Activated naive CD8-positive, alpha-beta T cell treated with anti-CD3 and anti-CD28 coated beads, Interleukin-2, amount 50 U/mL, for 16 hours (primary cell): ENCODE results near the gene PNCK.

Source experiments
- DNase-seq: peaks from one replicate; pipeline ENCODE4 v3.0.0-alpha.2; 2020; ENCODE audit warnings: low read depth, low spot score

Gene PNCK

DNA sequence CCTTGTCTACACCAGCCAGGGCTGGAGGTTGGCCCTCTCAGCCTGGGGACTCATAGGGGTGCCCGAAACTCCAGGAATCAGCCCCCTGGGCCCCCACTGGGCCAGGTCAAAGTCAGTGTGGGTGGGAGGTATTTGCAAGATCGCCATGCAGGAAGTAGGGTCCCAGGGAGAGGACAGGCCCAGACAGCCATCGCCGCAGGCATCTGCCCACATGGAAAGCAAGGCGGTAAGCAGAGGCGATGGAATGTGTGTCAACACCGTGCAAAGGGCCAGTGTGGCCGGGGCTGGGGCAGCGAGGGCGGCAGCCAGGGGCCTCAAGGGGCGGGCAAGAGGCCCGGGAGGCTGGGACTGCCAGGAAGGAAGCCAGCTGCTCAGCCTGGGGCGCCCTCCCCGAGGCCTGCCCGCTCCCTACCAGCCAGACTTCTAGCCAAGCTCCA, 45.9 kb downstream of the PNCK start:
- DNase-seq, result no peak

DNA sequence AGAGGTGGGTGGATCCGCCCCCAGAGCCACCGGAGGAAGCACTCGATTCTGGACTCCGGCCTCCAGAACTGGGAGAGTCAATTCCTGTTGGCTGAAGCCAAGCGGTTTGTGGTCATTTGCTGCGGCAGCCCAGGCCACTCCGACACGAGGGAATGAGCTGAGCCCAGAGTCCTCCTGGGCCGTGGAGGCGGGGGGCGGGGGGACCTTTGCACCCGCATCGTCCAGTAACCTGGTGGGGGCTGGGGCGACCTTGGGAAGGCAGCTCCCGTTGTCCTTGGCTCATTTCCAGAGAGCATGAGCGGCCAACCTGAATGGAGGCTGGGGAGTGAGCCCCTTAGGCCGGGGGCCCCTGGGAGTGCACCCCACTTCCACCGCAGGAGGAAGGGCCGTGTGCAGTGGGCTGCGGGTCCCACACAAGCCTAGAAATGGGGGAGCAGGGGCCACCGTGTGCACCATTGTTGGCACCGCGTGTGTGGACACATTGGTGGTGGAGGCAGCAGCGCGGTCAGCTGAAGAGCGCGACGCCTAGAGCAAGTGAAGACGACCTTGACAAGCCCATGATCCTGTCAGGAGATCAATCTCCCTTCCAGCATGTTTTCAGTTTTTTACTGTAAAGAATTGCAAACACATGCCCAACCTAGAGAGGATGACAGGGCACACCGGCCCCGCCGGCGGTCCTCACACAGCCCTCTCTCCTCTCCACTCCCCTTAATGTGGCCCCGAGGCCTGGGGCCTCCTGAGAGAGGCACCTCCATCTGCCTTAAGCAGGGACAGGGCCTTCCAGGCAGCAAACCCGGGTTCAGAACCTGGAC, 46.5 kb downstream of the PNCK start:
- no peak for DNase-seq

DNA sequence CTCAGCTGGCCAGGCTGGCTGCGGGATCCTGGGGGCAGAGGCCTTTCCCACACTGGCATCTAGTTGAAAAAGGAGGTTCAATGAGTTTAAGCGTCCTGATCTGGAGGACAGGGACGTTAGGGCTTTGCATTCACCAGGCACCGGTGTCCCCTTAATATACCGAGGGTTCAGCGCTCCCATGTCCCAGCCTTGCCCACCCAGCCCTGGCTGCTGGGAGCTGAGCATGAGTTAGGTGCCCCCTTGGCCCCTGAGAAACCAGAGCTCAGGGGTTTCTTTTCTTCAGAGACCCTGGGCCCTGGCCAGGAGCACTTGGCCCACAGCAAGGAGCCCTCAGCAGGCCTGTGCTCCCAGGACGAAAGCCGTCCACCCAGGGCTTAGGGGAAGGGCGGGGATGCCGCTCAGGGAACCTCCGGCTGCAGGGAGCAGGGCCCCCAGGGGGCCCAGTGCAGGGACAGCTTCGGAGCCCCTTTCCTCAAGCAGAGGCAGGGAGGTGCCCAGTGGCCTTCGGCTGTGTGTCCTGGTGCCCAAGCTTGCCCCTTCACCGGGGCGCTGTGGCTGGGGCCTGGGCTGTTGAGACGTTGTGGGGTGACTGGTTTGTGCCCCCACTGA, 47.5 kb downstream of the PNCK start:
- no peak for DNase-seq

DNA sequence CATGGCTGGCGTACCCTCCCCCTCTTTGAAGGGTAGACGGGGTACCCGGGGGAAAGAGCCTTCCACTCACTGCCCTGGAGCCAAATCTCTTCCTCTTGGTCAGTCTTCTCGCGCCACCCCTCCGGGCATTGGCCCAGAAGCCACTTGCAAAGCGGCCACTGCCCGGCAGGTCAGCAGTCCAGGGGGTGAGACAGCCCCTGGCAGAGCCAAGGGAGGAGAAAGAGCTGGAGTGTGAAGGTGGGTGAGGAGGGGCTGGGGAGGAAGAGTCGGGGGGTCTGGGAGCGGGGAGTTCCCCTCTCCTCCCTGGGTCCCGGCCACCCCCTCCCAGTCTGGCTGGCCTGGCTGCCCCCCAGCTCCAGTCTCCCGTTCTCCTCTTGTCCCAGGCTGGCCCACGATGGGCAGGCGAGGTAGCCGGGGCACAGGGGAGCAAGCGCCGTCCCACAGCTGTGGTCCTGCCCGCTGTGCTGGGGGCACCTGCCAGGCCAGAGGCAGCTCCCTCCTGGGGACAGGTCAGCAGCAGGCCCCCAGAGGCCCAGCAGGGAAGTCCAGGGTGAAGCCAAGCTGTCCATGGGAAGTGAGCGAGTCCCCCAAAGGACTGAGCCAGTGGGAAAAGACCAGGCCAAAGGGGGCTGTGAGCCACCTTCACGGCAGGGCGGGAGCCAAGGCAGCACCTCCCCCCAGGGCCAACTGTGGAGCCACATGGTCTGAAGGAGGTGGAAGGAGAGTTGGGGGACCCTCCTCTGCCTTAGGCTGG, 48.2 kb downstream of the PNCK start:
- no peak for DNase-seq

DNA sequence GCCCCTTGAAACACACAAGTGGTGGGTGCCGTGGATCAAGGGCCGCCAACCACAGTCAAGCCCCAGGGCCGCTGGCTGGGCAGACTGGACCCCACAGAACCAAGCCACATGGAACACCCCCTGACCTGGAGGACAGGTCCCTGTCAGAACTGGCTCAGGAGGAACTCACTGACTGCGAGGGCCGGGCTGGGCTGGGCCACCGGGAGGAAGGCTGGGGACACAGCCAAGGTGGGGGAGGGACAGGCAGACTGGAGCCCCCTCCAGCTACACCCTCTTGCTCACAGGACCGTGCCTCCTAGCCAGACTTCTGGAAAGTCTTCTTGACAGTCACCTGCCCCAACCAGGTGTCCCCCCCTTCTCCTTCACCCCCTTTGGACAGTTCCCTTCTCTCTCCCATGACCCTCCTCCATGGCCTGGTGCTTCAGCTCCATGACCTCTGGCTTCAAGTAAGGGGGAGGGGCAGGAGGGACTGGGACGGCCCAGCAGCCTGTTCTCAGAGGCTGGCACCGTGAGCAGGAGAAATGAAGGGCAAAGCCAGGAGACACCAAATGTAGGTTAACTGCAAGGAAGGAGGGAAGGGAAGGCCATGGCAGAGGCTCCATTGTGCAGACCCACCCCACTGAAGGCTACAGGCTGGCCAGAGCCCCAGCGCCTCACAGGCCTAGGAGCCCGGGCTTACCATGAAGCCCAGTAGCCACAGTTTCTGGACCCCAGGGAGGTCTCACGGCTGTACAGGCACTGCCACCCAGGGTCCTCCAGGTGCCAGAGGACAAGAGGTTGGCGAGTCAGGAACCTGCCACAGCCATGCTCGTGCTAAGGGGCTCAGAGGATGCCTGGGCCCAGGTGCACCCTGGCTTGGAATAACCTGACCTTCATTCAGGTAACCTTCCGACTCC, 49.2 kb downstream of the PNCK start:
- no peak for DNase-seq

DNA sequence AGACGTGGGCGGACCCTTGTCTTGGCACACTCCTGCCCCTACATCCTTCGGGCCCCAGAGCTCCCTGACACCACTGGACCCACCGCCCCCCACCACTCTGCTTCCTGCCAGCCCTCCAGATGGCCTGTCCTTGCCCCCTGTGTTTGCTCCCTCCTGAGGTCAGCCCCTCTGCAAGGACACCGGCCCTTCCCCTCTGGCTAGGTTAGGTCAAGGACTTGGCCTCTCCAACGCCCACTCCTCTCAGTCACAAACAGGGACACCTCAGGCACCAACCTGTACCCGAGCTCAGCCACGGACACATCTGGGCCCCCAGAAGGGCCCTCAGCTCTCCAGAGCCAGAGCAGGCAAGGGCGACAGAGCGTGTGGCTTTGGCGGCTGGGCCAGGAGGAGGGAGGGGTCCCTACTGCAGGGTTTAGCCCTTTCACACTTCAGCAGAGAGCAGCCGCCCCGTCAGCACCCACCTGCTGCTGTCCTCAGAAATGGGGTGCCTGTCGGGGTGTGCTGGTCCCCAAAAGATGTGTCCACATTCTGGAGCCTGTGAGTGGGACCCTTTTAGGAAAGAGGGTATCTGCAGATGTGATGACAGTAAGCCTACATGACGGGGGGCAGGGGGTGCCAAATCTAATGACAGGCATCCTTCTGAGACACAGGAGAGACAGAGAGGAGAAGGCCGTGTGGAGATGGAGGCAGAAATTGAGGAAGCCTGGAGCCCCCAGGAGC, 50.1 kb downstream of the PNCK start:
- DNase-seq, result no peak

DNA sequence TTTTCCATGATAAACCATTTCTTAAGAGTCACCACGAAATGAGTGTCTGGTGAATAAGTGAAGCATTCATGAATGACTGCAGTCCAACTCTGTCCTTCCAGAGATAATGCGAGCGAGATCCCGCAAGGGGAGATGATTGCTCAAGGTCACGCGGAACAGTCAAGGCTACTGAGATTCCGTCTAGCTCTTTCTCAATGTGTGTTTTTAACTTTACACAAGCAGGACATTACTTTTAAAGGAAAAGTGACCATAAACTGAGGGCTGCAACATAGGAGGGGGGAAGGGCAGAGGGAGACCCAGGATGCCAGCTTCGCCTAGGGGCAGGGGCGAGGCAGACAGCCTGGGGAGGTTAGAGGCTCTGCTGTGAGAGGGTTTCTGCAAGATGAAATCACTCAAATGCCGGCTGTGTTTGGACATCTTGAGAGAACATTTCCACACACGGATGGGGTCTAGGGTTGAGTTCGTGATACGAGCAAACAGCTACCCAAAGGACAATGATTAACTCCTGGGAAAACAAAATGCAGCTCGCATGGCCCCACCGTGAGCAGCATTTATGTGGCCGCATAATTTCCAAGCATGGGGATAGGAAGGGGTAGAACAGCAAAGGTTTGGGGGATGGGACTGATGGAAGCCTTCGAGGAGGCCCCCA, 50.8 kb downstream of the PNCK start:
- DNase-seq, result no peak

DNA sequence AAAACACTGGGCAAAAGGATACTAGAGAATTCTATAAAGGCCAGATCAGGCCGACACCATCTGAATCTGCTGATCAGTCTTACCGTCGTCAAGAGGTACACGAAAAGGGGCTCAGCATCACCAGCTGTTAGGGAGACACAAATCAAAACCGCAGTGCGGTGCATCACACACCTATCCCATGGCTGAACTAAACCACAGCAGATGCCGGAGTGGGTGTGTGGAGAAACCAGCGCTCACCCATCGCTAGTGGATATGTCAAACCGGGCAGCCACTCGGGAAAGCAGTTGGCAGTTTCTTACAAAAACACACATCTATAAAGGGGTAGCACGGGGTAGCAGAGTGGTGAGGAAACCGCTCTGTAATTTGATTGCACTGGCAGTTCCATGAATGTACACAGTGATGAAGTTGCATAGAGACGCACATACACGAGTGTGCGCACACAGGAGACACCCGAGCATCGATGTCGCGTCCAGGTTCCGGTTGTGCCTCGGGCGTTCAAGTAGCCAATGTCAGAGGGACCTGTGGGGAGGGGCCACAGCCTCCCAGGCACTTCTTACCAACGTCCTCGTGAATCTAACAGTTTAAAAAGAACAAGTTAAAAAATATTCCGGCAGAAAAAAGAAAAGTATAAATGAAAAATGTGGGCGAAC, 51.5 kb downstream of the PNCK start:
- DNase-seq, result no peak

DNA sequence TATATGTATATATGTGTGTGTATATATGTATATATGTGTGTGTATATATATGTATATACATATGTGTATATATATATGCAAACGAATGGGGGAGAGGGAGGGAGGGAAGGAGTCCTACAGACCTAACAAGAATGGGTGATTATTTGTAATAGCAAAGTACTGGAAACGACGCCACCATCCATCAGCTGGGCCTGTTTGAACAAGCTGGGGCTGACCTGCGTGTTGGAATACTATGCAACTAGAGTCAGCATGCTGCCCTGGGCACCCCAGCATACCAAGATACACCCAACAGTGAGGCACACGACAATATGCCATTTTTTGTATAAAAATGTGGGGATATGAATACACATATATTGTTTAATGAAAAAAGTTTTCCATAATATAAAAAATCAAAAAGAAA, 53.0 kb downstream of the PNCK start:
- no peak for DNase-seq
